IMR-90 (cell line): Measurements from ENCODE around the gene PITPNB. TPM values are rescaled to one million over a fixed set of nuclear protein-coding genes. Genes with fewer than 3 reads are reported as not detected.

ENCODE experiments used
- ATAC-seq: fragments of 200-7000 bp; cut with Tn5 transposase; 2 replicates; pipeline ENCODE4 v1.9.1; 2020; ENCODE audit warnings: low read depth, mild to moderate bottlenecking, moderate library complexity
- BruUV-seq: library from RNA; stranded (reverse); fragments of 400-500 nt; replicated peaks from 2 replicates; lab custom pipeline; 2021; lab: Mats Ljungman, UMichigan
- CTCF ChIA-PET: fragments of 300-600 bp; formaldehyde crosslinking; extraction: SDS; loops from one replicate; lab custom pipeline; 2021; ENCODE audit warnings: antibody characterized with exemption; lab: Yijun Ruan, JAX
- POLR2A ChIA-PET: fragments of 300-600 bp; sonication (Branson Sonifier 250); formaldehyde crosslinking; loops from one replicate; lab custom pipeline; 2022; ENCODE audit warnings: antibody characterized with exemption; ENCODE audit not compliant: unreplicated experiment; lab: Charles Lee
- DNase-seq: peaks from one replicate; pipeline ENCODE4 v3.0.0; 2013
- H2AFZ ChIP-seq: replicated peaks from 2 replicates; pipeline ENCODE3; 2013; ENCODE audit warnings: low read length, mild to moderate bottlenecking; ENCODE audit not compliant: poor library complexity
- H2AK5ac ChIP-seq: 2 replicates; pipeline ENCODE4 v1.6.1; 2013; ENCODE audit warnings: low read depth, low read length, inconsistent platforms
- H2AK9ac ChIP-seq: replicated peaks from 2 replicates; pipeline ENCODE3; 2013; ENCODE audit warnings: mild to moderate bottlenecking, low read depth, low read length, moderate library complexity; ENCODE audit not compliant: poor library complexity
- H2BK120ac ChIP-seq: 2 replicates; pipeline ENCODE4 v1.6.1; 2013; ENCODE audit warnings: low read depth, low read length, inconsistent platforms
- H2BK15ac ChIP-seq: 3 replicates; pipeline ENCODE4 v1.6.1; 2013; ENCODE audit warnings: low read depth, low read length, inconsistent platforms
- H2BK20ac ChIP-seq: 2 replicates; pipeline ENCODE4 v1.6.1; 2013; ENCODE audit warnings: low read depth, mild to moderate bottlenecking, inconsistent platforms, low read length, moderate library complexity
- H2BK5ac ChIP-seq: 2 replicates; pipeline ENCODE4 v1.6.1; 2013; ENCODE audit warnings: mild to moderate bottlenecking, low read depth, low read length, inconsistent platforms; ENCODE audit not compliant: poor library complexity, severe bottlenecking
- H3K14ac ChIP-seq: replicated peaks from 2 replicates; pipeline ENCODE4 v1.6.1; 2013; ENCODE audit warnings: low read depth, low read length, inconsistent platforms
- H3K18ac ChIP-seq: 2 replicates; pipeline ENCODE4 v1.6.1; 2013; ENCODE audit warnings: low read depth, low read length, control low read depth
- H3K23ac ChIP-seq: 2 replicates; pipeline ENCODE4 v1.6.1; 2013; ENCODE audit warnings: low read depth, low read length, inconsistent platforms
- H3K27ac ChIP-seq: 2 replicates; pipeline ENCODE4 v1.5.1; 2013; ENCODE audit warnings: mild to moderate bottlenecking, control low read depth, low read length; ENCODE audit not compliant: insufficient read depth
- H3K27me3 ChIP-seq: 2 replicates; pipeline ENCODE4 v1.6.1; 2013; ENCODE audit warnings: low read length; ENCODE audit not compliant: control insufficient read depth, insufficient read depth
- H3K36me3 ChIP-seq: 2 replicates; pipeline ENCODE4 v1.6.1; 2013; ENCODE audit warnings: low read length, mixed read lengths; ENCODE audit not compliant: control insufficient read depth, insufficient read depth
- H3K4ac ChIP-seq: 2 replicates; pipeline ENCODE4 v1.6.1; 2013; ENCODE audit warnings: low read depth, low read length, inconsistent platforms
- H3K4me1 ChIP-seq: 2 replicates; pipeline ENCODE4 v1.6.1; 2013; ENCODE audit warnings: low read length, mixed read lengths; ENCODE audit not compliant: control insufficient read depth, insufficient read depth
- H3K4me2 ChIP-seq: 2 replicates; pipeline ENCODE4 v1.6.1; 2013; ENCODE audit warnings: low read depth, mild to moderate bottlenecking, control low read depth, low read length, moderate library complexity
- H3K4me3 ChIP-seq: 2 replicates; pipeline ENCODE4 v1.5.1; 2013; ENCODE audit warnings: low read depth, mild to moderate bottlenecking, control low read depth, low read length, moderate library complexity; ENCODE audit not compliant: insufficient read depth
- H3K56ac ChIP-seq: 2 replicates; pipeline ENCODE4 v1.6.1; 2013; ENCODE audit warnings: low read length, inconsistent platforms; ENCODE audit not compliant: insufficient read depth; ENCODE audit errors: extremely low read depth
- H3K79me1 ChIP-seq, 2 experiments: 2 replicates each; pipeline ENCODE4 v1.6.1; 2013; ENCODE audit warnings: low read length in 2 of 2, inconsistent platforms in 1 of 2, low read depth in 1 of 2
- H3K9ac ChIP-seq: 2 replicates; pipeline ENCODE4 v1.6.1; 2013; ENCODE audit warnings: low read depth, low read length, control low read depth
- H3K9me1 ChIP-seq: 2 replicates; pipeline ENCODE4 v1.6.1; 2013; ENCODE audit warnings: low read length, inconsistent platforms; ENCODE audit not compliant: insufficient read depth
- H3K9me3 ChIP-seq: 2 replicates; pipeline ENCODE4 v1.6.1; 2013; ENCODE audit warnings: low read length; ENCODE audit not compliant: control insufficient read depth, insufficient read depth
- H4K20me1 ChIP-seq: 2 replicates; pipeline ENCODE4 v1.6.1; 2013; ENCODE audit warnings: low read length, inconsistent platforms; ENCODE audit not compliant: insufficient read depth
- H4K5ac ChIP-seq: 2 replicates; pipeline ENCODE4 v1.6.1; 2013; ENCODE audit warnings: mild to moderate bottlenecking, low read depth, low read length, control low read depth
- H4K8ac ChIP-seq, 2 experiments: 2 replicates each; pipeline ENCODE4 v1.6.1; 2013; ENCODE audit warnings: low read depth in 2 of 2, low read length in 2 of 2, control low read depth in 1 of 2, inconsistent platforms in 1 of 2
- H4K91ac ChIP-seq: 2 replicates; pipeline ENCODE4 v1.6.1; 2013; ENCODE audit warnings: low read depth, low read length, inconsistent platforms; ENCODE audit not compliant: insufficient read depth
- FOS ChIP-seq: fragments of 150-350 bp; IDR thresholded peaks from 2 replicates; pipeline ENCODE4 v1.6.1; 2016; ENCODE audit warnings: low read depth, low read length
- NFE2L2 ChIP-seq: fragments of 150-350 bp; IDR thresholded peaks from 2 replicates; pipeline ENCODE4 v1.6.1; 2016; ENCODE audit warnings: low read depth, mild to moderate bottlenecking, low read length
- SMC3 ChIP-seq: fragments of 150-350 bp; IDR thresholded peaks from 2 replicates; pipeline ENCODE4 v1.6.1; 2016; ENCODE audit warnings: low read depth, mild to moderate bottlenecking, antibody characterized with exemption, low read length, moderate library complexity
- WGBS, 2 experiments: methylation state at CpG; one replicate each; pipeline versions ENCODE4 v1.1.5 to v1.1.7; 2013; ENCODE audit warnings: missing lambda C conversion rate in 2 of 2; ENCODE audit not compliant: insufficient read length in 1 of 2; ENCODE audit errors: extremely low coverage in 2 of 2; 5-methylcytosine and 5-hydroxymethylcytosine counted together
- dilution Hi-C: fragments of 300-500 bp; cut with HindIII; formaldehyde crosslinking; loops from one replicate; pipeline ENCODE4 v1.14.3; 2018; ENCODE audit warnings: low sequenced_read_pairs; ENCODE audit not compliant: unreplicated experiment
- in situ Hi-C: fragments of 300-500 bp; cut with MboI; formaldehyde crosslinking; loops from 3 replicates; pipeline ENCODE4 v1.14.3; 2019; ENCODE audit warnings: low sequenced_read_pairs, inconsistent platforms, mixed read lengths
- intact Hi-C: fragments of 100-400 bp; cut with micrococcal nuclease; formaldehyde crosslinking; loops from 2 replicates; pipeline ENCODE4 v1.10.0; 2022
- polyA plus RNA-seq, 3 experiments: library from polyadenylated mRNA; depleted of rRNA; stranded (reverse); fragments of >200 nt; gene quantifications; 2 replicates each; pipeline ENCODE4 v1.2.3, GENCODE V29; 2012; ENCODE audit warnings: low replicate concordance in 1 of 3
- total RNA-seq: library from RNA; depleted of rRNA; stranded (reverse); fragments of >200 nt; gene quantifications from 2 replicates; pipeline ENCODE4 v1.2.3, GENCODE V29; 2012

Gene PITPNB
- total and polyA plus RNA-seq, 2 of the 4 experiments (the other 2 are of a cell fraction): 19.7 to 54.5 TPM

GRCh38 chr22:27934069-27934468, 15.0 kb upstream of the PITPNB start:
- H3K4me2 ChIP-seq: no peak overlapping the region
- intact Hi-C loops: loop anchor here (2.0 kb wide), 1 partner anchor 15 kb away; no protein-coding TSS in a partner anchor
- no peak overlapping the region for H3K9ac ChIP-seq
- H2BK15ac ChIP-seq: no peak overlapping the region
- H2AFZ ChIP-seq: no peak overlapping the region
- BruUV-seq: no TSS peak
- no peak for TF ChIP-seq FOS
- no peak for TF ChIP-seq NFE2L2
- no peak for TF ChIP-seq SMC3
- no peak overlapping the region for H3K18ac ChIP-seq
- no peak overlapping the region for H4K8ac ChIP-seq
- H3K23ac ChIP-seq: no peak overlapping the region
- H3K4me1 ChIP-seq: peaks cover 3% of the 10 kb centered on the region; the same call in 1 of the 2 replicates
- H2BK120ac ChIP-seq: no peak overlapping the region
- peaks cover 5% of the 10 kb centered on the region for H3K9me1 ChIP-seq
- H3K14ac ChIP-seq: no peak overlapping the region
- no CpG with 5 or more reads among the region's 5 CpGs for WGBS, 2 experiments
- in situ Hi-C loops: no loop called here
- no peak overlapping the region for H2BK20ac ChIP-seq
- ATAC-seq (no peak), DNase-seq (no peak)
- H3K9me3 ChIP-seq: no peaks in the 10 kb centered on the region
- dilution Hi-C loops: no loop called here
- H2BK5ac ChIP-seq: no peak overlapping the region
- H3K56ac ChIP-seq: no peak overlapping the region
- peaks cover 1% of the 10 kb centered on the region; the same call in 1 of the 2 replicates for H3K36me3 ChIP-seq
- no peak overlapping the region for H4K5ac ChIP-seq
- H4K91ac ChIP-seq: no peak overlapping the region
- no peak overlapping the region for H2AK5ac ChIP-seq
- CTCF ChIA-PET: no interaction called here
- no peak overlapping the region for H3K4me3 ChIP-seq
- no peak overlapping the region for H2AK9ac ChIP-seq
- H3K4ac ChIP-seq: no peak overlapping the region
- H3K27ac ChIP-seq: no peak overlapping the region
- H3K27me3 ChIP-seq: no peaks in the 10 kb centered on the region
- H3K79me1 ChIP-seq: peaks cover 10 to 14% of the 10 kb centered on the region in 2 experiments; a peak in 3 of 4 replicates
- POLR2A ChIA-PET: no interaction called here
- H4K20me1 ChIP-seq: no peaks in the 10 kb centered on the region
